ENCODE measurements around the gene RAB38. TPM values are rescaled to one million over a fixed set of nuclear protein-coding genes. Genes with fewer than 3 reads are reported as not detected.

RAB38 gene
- total and polyA plus RNA-seq, 2 donors (not counting 1 experiment from before 2014, with no cell fraction given), result not detected

DNA sequence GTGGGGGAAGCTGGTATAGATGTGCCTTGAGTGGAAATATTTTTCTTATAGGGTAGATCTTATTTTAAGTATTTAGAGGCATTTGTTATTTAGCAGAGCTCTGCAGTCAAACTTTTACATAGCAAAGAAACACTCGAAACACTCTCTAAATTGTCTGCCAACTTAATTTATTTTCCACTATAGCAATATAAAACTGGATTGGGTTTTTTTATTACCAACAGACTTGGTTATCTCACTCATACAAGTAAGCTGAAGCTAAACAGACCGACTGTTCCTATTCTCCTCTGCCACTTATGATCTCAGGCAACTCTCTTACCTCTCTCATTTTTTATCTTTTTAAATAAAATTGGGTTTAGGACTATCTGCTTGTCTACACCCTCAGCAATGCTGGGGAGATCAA, 4.6 kb downstream of the RAB38 start:
- intact Hi-C loops (cut with micrococcal nuclease), result no loop called here
- Histone ChIP-seq H3K9me3 (ENCODE audit: control extremely low read depth in 1 of 3, control insufficient read depth in 2 of 3, insufficient read depth in 1 of 3, low read length in 2 of 3) (no peaks in the 10 kb centered on the region), H3K9ac (ENCODE audit: low read length) (no peak overlapping the region), H3K36me3 (replicated peaks in 1 of 2; ENCODE audit: control extremely low read depth in 1 of 2, control insufficient read depth in 1 of 2, extremely low read depth in 1 of 2, insufficient read depth in 2 of 2, low read length in 1 of 2) (no peaks in the 10 kb centered on the region), H3K27ac (ENCODE audit: low read length in 2 of 2) (no peak overlapping the region), H3K4me3 (ENCODE audit: control extremely low read depth in 1 of 5, extremely low read depth in 1 of 5, insufficient read depth in 1 of 5, low read depth in 2 of 5, low read length in 4 of 5) (no peak overlapping the region), H3K27me3 (replicated peaks in 1 of 4; ENCODE audit: control extremely low read depth in 1 of 4, control insufficient read depth in 3 of 4, insufficient read depth in 4 of 4, low read length in 3 of 4) (peaks cover 0 to 4% (median 0%) of the 10 kb centered on the region in 4 experiments), H3K4me2 (replicated peaks; ENCODE audit: low read depth, low read length, poor library complexity, severe bottlenecking) (no peak overlapping the region), H3K79me2 (ENCODE audit: control insufficient read depth, insufficient read depth, low read length) (no peaks in the 10 kb centered on the region), H3K4me1 (ENCODE audit: control insufficient read depth in 2 of 2, insufficient read depth in 2 of 2, low read length in 2 of 2) (peaks cover 0 to 7% of the 10 kb centered on the region in 2 donors), H4K20me1 (ENCODE audit: control insufficient read depth, insufficient read depth, low read length, poor library complexity, severe bottlenecking) (no peaks in the 10 kb centered on the region), H2AFZ (ENCODE audit: insufficient read depth, low read depth, low read length, poor library complexity, severe bottlenecking) (no peak overlapping the region)
- POLR2A ChIA-PET, result no interaction called here
- no CpG with 5 or more reads among the region's 2 CpGs for WGBS (ENCODE audit: insufficient coverage)
- H3K4me3 Mint-ChIP-seq, result no peak overlapping the region
- H3K27me3 Mint-ChIP-seq, result peaks cover 11% of the 10 kb centered on the region
- no peak for DNase-seq
- CTCF ChIA-PET, result no interaction called here
- H3K9me3 Mint-ChIP-seq (ENCODE audit: insufficient read depth), result no peaks in the 10 kb centered on the region
- TF ChIP-seq, protein P1, sequence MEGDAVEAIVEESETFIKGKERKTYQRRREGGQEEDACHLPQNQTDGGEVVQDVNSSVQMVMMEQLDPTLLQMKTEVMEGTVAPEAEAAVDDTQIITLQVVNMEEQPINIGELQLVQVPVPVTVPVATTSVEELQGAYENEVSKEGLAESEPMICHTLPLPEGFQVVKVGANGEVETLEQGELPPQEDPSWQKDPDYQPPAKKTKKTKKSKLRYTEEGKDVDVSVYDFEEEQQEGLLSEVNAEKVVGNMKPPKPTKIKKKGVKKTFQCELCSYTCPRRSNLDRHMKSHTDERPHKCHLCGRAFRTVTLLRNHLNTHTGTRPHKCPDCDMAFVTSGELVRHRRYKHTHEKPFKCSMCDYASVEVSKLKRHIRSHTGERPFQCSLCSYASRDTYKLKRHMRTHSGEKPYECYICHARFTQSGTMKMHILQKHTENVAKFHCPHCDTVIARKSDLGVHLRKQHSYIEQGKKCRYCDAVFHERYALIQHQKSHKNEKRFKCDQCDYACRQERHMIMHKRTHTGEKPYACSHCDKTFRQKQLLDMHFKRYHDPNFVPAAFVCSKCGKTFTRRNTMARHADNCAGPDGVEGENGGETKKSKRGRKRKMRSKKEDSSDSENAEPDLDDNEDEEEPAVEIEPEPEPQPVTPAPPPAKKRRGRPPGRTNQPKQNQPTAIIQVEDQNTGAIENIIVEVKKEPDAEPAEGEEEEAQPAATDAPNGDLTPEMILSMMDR (IDR thresholded peaks at IDR 0.05), result no peak
- TF ChIP-seq EZH2 (IDR thresholded peaks at IDR 0.05; ENCODE audit: borderline replicate concordance, insufficient read depth, low read depth, low read length, poor library complexity, severe bottlenecking), result no peak
- no peak overlapping the region for H3K27ac Mint-ChIP-seq
- ATAC-seq (ENCODE audit: low read depth), result no peak
- peaks cover 13% of the 10 kb centered on the region for H3K4me1 Mint-ChIP-seq

DNA sequence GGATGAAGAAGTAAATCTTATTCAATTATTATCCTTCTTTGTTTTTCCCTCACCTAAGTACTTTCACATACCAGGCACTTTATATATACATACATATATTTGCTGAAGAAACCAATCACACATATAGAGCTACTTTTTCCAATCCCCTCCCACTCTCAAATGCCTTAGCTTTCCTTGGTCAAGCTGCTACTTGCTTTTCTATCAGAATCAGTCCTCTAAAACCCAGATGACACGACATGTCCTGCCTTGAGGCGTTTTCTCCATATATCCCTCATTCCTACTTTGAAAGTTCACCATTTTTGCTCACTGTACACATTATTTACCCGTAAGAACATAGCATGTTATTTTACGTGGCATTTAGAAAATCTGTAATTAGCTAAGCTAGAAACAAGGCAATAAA, 5.4 kb downstream of the RAB38 start:
- Histone ChIP-seq H3K4me1 (ENCODE audit: control insufficient read depth in 2 of 2, insufficient read depth in 2 of 2, low read length in 2 of 2) (peaks cover 0 to 3% of the 10 kb centered on the region in 2 donors), H3K79me2 (ENCODE audit: control insufficient read depth, insufficient read depth, low read length) (no peaks in the 10 kb centered on the region), H3K4me2 (replicated peaks; ENCODE audit: low read depth, low read length, poor library complexity, severe bottlenecking) (no peak overlapping the region), H3K4me3 (ENCODE audit: control extremely low read depth in 1 of 5, extremely low read depth in 1 of 5, insufficient read depth in 1 of 5, low read depth in 2 of 5, low read length in 4 of 5) (no peak overlapping the region), H3K27ac (ENCODE audit: low read length in 2 of 2) (no peak overlapping the region), H3K9me3 (ENCODE audit: control extremely low read depth in 1 of 3, control insufficient read depth in 2 of 3, insufficient read depth in 1 of 3, low read length in 2 of 3) (no peaks in the 10 kb centered on the region), H3K36me3 (replicated peaks in 1 of 2; ENCODE audit: control extremely low read depth in 1 of 2, control insufficient read depth in 1 of 2, extremely low read depth in 1 of 2, insufficient read depth in 2 of 2, low read length in 1 of 2) (no peaks in the 10 kb centered on the region), H2AFZ (ENCODE audit: insufficient read depth, low read depth, low read length, poor library complexity, severe bottlenecking) (no peak overlapping the region), H3K27me3 (replicated peaks in 1 of 4; ENCODE audit: control extremely low read depth in 1 of 4, control insufficient read depth in 3 of 4, insufficient read depth in 4 of 4, low read length in 3 of 4) (no peaks in the 10 kb centered on the region), H4K20me1 (ENCODE audit: control insufficient read depth, insufficient read depth, low read length, poor library complexity, severe bottlenecking) (no peaks in the 10 kb centered on the region), H3K9ac (ENCODE audit: low read length) (no peak overlapping the region)
- Mint-ChIP-seq H3K4me3 (no peak overlapping the region), H3K9me3 (ENCODE audit: insufficient read depth) (no peaks in the 10 kb centered on the region), H3K27me3 (peaks cover 11% of the 10 kb centered on the region), H3K27ac (no peak overlapping the region), H3K4me1 (peaks cover 11% of the 10 kb centered on the region)
- no peak for TF ChIP-seq EZH2 (IDR thresholded peaks at IDR 0.05; ENCODE audit: borderline replicate concordance, insufficient read depth, low read depth, low read length, poor library complexity, severe bottlenecking)
- TF ChIP-seq, protein P1 (IDR thresholded peaks at IDR 0.05), result no peak
- POLR2A ChIA-PET, result no interaction called here
- 89% methylated on average over 2 of the region's 4 CpGs for WGBS (ENCODE audit: insufficient coverage)
- no peak for DNase-seq
- CTCF ChIA-PET, result no interaction called here
- intact Hi-C loops (cut with micrococcal nuclease), result no loop called here
- no peak for ATAC-seq (ENCODE audit: low read depth)

Measured in B cell (primary cell).